ENCODE results near the gene KCP. TPM values are rescaled to one million over a fixed set of nuclear protein-coding genes. Genes with fewer than 3 reads are reported as not detected.

KCP gene
- total and polyA plus RNA-seq, 10 of the 15 experiments (the other 5 are each of a cell fraction or from before 2014, with no cell fraction given): 0.05 to 7.8 (median 2.5) TPM

GRCh38 chr7:128880791-128881457 lies 29.6 kb downstream of the KCP start:
- Histone ChIP-seq H4K20me1 (ENCODE audit: control insufficient read depth, insufficient read depth) (no peaks in the 10 kb centered on the region), H3K79me2 (ENCODE audit: control insufficient read depth, insufficient read depth, low read length) (no peaks in the 10 kb centered on the region), H3K4me3 (no peak overlapping the region), H2AFZ (ENCODE audit: control insufficient read depth, low read depth, low read length) (no peak overlapping the region), H3K27ac (ENCODE audit: control insufficient read depth, insufficient read depth) (no peak overlapping the region), H3K9ac (ENCODE audit: control insufficient read depth, insufficient read depth, low read length) (no peak overlapping the region), H3K27me3 (replicated peaks in 1 of 2; ENCODE audit: control insufficient read depth in 2 of 2, insufficient read depth in 2 of 2, low read length in 1 of 2) (no peaks in the 10 kb centered on the region), H3K36me3 (ENCODE audit: control insufficient read depth in 2 of 2, insufficient read depth in 2 of 2, low read length in 1 of 2) (no peaks in the 10 kb centered on the region), H3K9me3 (replicated peaks; ENCODE audit: control insufficient read depth, insufficient read depth, low read length) (no peaks in the 10 kb centered on the region), H3K4me2 (ENCODE audit: control insufficient read depth, insufficient read depth) (no peak overlapping the region), H3K4me1 (ENCODE audit: control insufficient read depth, insufficient read depth, low read length) (peaks cover 12% of the 10 kb centered on the region)
- 91% methylated on average over 11 of the region's 11 CpGs for WGBS (ENCODE audit: insufficient coverage, insufficient replicate concordance, low lambda C conversion rate, missing lambda C conversion rate)
- no peak for FAIRE-seq
- ChIA-PET CTCF (interaction anchor here (0.9 to 1.8 kb wide), 8 partner anchors 9 to 454 kb away, joined by 3 to 6 read pairs (median 3); partner anchors contain the start of gene ATP6V1F), SMC1A (ENCODE audit: uncharacterized antibody, unreplicated experiment) (interaction anchor here (1.0 to 1.7 kb wide), 2 partner anchors 17 to 61 kb away, joined by 3 read pairs; no protein-coding TSS in a partner anchor), RAD21 (ENCODE audit: unreplicated experiment) (interaction anchor here (0.6 to 1.3 kb wide), 5 partner anchors 18 to 406 kb away, joined by 3 read pairs; partner anchors contain the start of gene AHCYL2), POLR2A (no interaction called here)
- TF ChIP-seq SUPT20H (IDR thresholded peaks at IDR 0.05; ENCODE audit: borderline replicate concordance, control insufficient read depth, low read depth, low read length): no peak
- TF ChIP-seq RCOR1 (conservative IDR thresholded peaks at IDR 0.05; ENCODE audit: low read depth, low read length): no peak
- no TSS peak for BruUV-seq (replicated peaks)
- intact Hi-C loops (cut with micrococcal nuclease; ENCODE audit: unreplicated experiment): loop anchor here (5.0 to 10.0 kb wide), 3 partner anchors 89 to 454 kb away; partner anchors contain the start of genes CCDC136 and HILPDA
- no peak for ATAC-seq
- no peak for DNase-seq (ENCODE audit: low read depth, low spot score)
- in situ Hi-C loops (cut with MboI): loop anchor here (5.0 kb wide), 1 partner anchor 269 kb away; no protein-coding TSS in a partner anchor

- no peak overlapping the region for H2AFZ ChIP-seq (ENCODE audit: control insufficient read depth, low read depth, low read length)
- no peak for TF ChIP-seq BCL3 (IDR thresholded peaks at IDR 0.05; ENCODE audit: borderline replicate concordance, insufficient read depth, low read depth, low read length, poor library complexity, severe bottlenecking)
- TF ChIP-seq IKZF1 (conservative IDR thresholded peaks at IDR 0.05): 0 out of 2 replicates have a peak, but pooled peaks have one; percentile 23
- no peak for TF ChIP-seq GATAD2B (conservative IDR thresholded peaks at IDR 0.05; ENCODE audit: low read depth)
- peak; percentile 61 for TF ChIP-seq RAD21 (IDR thresholded peaks at IDR 0.05; ENCODE audit: insufficient read depth, low read depth, low read length)
- TF ChIP-seq SMC3 (IDR thresholded peaks at IDR 0.05; ENCODE audit: borderline replicate concordance, low read length): 0 out of 2 replicates have a peak, but pooled peaks have one; percentile 12
- no peak for TF ChIP-seq STAT1 (conservative IDR thresholded peaks at IDR 0.05)
- no peak for TF ChIP-seq RUNX3 (IDR thresholded peaks at IDR 0.05; ENCODE audit: low read length)
- TF ChIP-seq KLF5 (IDR thresholded peaks at IDR 0.05; ENCODE audit: partially characterized antibody): no peak
- TF ChIP-seq NR2F1 (conservative IDR thresholded peaks at IDR 0.05): no peak
Observed at GRCh38 chr7:128879939-128880746, 30.4 kb downstream of the KCP start.

More at GRCh38 chr7:128879939-128880746, 30.4 kb downstream of the KCP start:
- BruUV-seq (replicated peaks): no TSS peak
- CTCF ChIA-PET: interaction anchor here (0.9 to 1.8 kb wide), 4 partner anchors 15 to 453 kb away, joined by 3 to 5 read pairs (median 4); no protein-coding TSS in a partner anchor
- POLR2A ChIA-PET: interaction anchor here (0.5 kb wide), 1 partner anchor 443 kb away, joined by 3 read pairs; no protein-coding TSS in a partner anchor
- DNase-seq (ENCODE audit: low read depth, low spot score) (no peak), ATAC-seq (no peak), FAIRE-seq (no peak)
- no peak overlapping the region for H3K9ac ChIP-seq (ENCODE audit: control insufficient read depth, insufficient read depth, low read length)
- H4K20me1 ChIP-seq (ENCODE audit: control insufficient read depth, insufficient read depth): no peaks in the 10 kb centered on the region
- peaks cover 12% of the 10 kb centered on the region for H3K4me1 ChIP-seq (ENCODE audit: control insufficient read depth, insufficient read depth, low read length)
- no peak overlapping the region for H3K27ac ChIP-seq (ENCODE audit: control insufficient read depth, insufficient read depth)
- H3K4me3 ChIP-seq: no peak overlapping the region
- WGBS (ENCODE audit: insufficient coverage, insufficient replicate concordance, low lambda C conversion rate, missing lambda C conversion rate): 79% methylated on average over 29 of the region's 31 CpGs
- H3K9me3 ChIP-seq (replicated peaks; ENCODE audit: control insufficient read depth, insufficient read depth, low read length): no peaks in the 10 kb centered on the region
- SMC1A ChIA-PET (ENCODE audit: uncharacterized antibody, unreplicated experiment): interaction anchor here (1.0 to 1.7 kb wide), 2 partner anchors 18 to 60 kb away, joined by 3 read pairs; no protein-coding TSS in a partner anchor
- in situ Hi-C loops (cut with MboI) (loop anchor here (5.0 kb wide), 1 partner anchor 268 kb away; no protein-coding TSS in a partner anchor), intact Hi-C loops (cut with micrococcal nuclease; ENCODE audit: unreplicated experiment) (loop anchor here (5.0 to 10.0 kb wide), 3 partner anchors 88 to 453 kb away; partner anchors contain the start of genes CCDC136 and HILPDA)
- H3K79me2 ChIP-seq (ENCODE audit: control insufficient read depth, insufficient read depth, low read length): no peaks in the 10 kb centered on the region
- RAD21 ChIA-PET (ENCODE audit: unreplicated experiment): interaction anchor here (0.6 to 1.3 kb wide), 4 partner anchors 17 to 405 kb away, joined by 3 read pairs; partner anchors contain the start of gene AHCYL2
- no peaks in the 10 kb centered on the region for H3K27me3 ChIP-seq (replicated peaks in 1 of 2; ENCODE audit: control insufficient read depth in 2 of 2, insufficient read depth in 2 of 2, low read length in 1 of 2)
- H3K36me3 ChIP-seq (ENCODE audit: control insufficient read depth in 2 of 2, insufficient read depth in 2 of 2, low read length in 1 of 2): no peaks in the 10 kb centered on the region
- H3K4me2 ChIP-seq (ENCODE audit: control insufficient read depth, insufficient read depth): no peak overlapping the region

All from GM12878 (cell line).